Sciatic nerve (tissue), 2 donors: ENCODE results near the gene DESI2. TPM values are rescaled to one million over a fixed set of nuclear protein-coding genes. Genes with fewer than 3 reads are reported as not detected.
"Not testable (repeated sequence)": the region's sequence is repeated elsewhere in the genome, so short reads cannot be mapped to it uniquely, and the experiment has no call there.

Source experiments
- ATAC-seq: fragments of 200-7000 bp; cut with Tn5 transposase; one replicate; pipeline ENCODE4 v1.9.1; 2020; ENCODE audit warnings: mild to moderate bottlenecking, moderate library complexity
- DNase-seq: peaks from one replicate; pipeline ENCODE4 v3.0.0-alpha.2; 2020; ENCODE audit warnings: low spot score
- intact Hi-C: fragments of 100-400 bp; cut with DNase I; formaldehyde crosslinking; loops from one replicate; pipeline ENCODE4 v1.14.2; 2022
- total RNA-seq: library from RNA; stranded (reverse); fragmentation: NEBNext Ultra II Directional; extraction: Animal tissue kit (Norgen Biotek cat#: 25700); gene quantifications from one replicate; pipeline ENCODE4 v1.2.1, GENCODE V29; 2021
- donor health status: DM: no; HTN: no; CAD: no.
- donor health status: DM: no; HTN: no; CAD: no.

The DESI2 gene
- total RNA-seq, 1 donor from 2014 or later: 19.3 TPM

- ATAC-seq: no peak
- no peak for DNase-seq
- intact Hi-C loops: loop anchor here (2.0 kb wide), 1 partner anchor 35 kb away; no protein-coding TSS in a partner anchor
These were observed 83.1 kb downstream of the DESI2 start for GRCh38 chr1:244735876-244736561.

GRCh38 chr1:244739140-244739539 lies 86.2 kb downstream of the DESI2 start:
- ATAC-seq: not testable (repeated sequence)

GRCh38 chr1:244740027-244740617 lies 87.2 kb downstream of the DESI2 start:
- intact Hi-C loops, ATAC-seq: not testable (repeated sequence)
- peak; percentile 10 for DNase-seq

More at GRCh38 chr1:244739140-244739539, 86.2 kb downstream of the DESI2 start:
- DNase-seq, intact Hi-C loops: not testable (repeated sequence)

GRCh38 chr1:244741692-244742091 lies 88.8 kb downstream of the DESI2 start:
- intact Hi-C loops: no loop called here
- no peak for ATAC-seq
- DNase-seq: no peak

- no peak for DNase-seq
- intact Hi-C loops: no loop called here
- no peak for ATAC-seq
These were observed 96.5 kb downstream of the DESI2 start for GRCh38 chr1:244749230-244750016.

- no peak for DNase-seq
- ATAC-seq: no peak
- intact Hi-C loops: no loop called here
These were observed 98.5 kb downstream of the DESI2 start for GRCh38 chr1:244751271-244751895.

- no peak for DNase-seq
- ATAC-seq: no peak
- intact Hi-C loops: no loop called here
These were observed 102.7 kb downstream of the DESI2 start for GRCh38 chr1:244755673-244756072.

- intact Hi-C loops: no loop called here
- no peak for DNase-seq
- no peak for ATAC-seq
These were observed 104.4 kb downstream of the DESI2 start for GRCh38 chr1:244757091-244757939.

Other genes starting within 250 kb of the DESI2 start
- gene ADSS2, start 201.2 kb upstream of the DESI2 start, total RNA-seq: 30.1 TPM
- 2.6 TPM for gene CATSPERE, start 191.9 kb upstream of the DESI2 start, total RNA-seq
- 23.7 TPM for gene COX20, start 182.5 kb downstream of the DESI2 start, total RNA-seq
- 318 TPM for gene HNRNPU, start 211.4 kb downstream of the DESI2 start, total RNA-seq